HG02885 (cell line): ENCODE measurements around the gene PBXIP1.

ENCODE experiments used
- ATAC-seq: cut with Tn5 transposase; IDR thresholded peaks from one replicate; pipeline ENCODE4 v1.9.1; 2021; ENCODE audit warnings: mild to moderate bottlenecking; ENCODE audit not compliant: unreplicated experiment, poor library complexity

The PBXIP1 gene

DNA sequence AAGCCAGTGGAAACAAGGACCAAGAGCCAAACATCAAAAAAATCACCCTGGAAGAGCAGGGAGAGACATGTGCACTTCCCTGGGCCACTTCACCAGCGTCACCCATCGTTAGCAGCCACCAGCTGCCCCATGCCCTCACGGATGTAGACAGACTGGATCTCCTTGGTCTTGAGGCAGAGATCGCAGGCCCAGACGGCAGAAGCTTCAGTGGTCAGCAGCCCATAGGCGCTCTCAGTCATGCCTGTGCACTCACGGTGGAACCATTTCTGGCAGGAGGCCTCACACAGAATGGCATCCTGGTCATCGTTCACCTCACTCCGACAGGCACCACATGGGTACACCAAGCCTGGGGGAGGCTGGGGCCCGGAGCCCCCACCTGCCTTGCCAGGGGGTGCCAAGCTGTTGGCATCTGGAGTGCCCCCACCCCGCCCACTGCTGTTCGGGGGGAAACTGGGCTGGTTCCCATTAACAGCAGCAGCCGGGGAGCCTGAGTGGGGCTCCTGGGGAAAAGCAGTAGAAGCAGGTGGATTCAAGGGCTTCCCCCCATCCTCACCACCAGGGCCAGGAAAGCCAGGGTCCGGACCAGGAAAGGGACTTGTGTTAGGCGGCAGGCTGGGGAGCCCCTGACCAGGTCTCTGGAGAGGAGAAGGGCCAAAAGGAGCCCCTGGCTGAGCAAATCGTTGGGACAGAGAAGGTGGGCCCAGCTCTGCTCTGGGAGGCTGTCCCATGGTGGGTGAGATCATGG, 3.0 kb upstream of the PBXIP1 start:
- ATAC-seq = no peak

DNA sequence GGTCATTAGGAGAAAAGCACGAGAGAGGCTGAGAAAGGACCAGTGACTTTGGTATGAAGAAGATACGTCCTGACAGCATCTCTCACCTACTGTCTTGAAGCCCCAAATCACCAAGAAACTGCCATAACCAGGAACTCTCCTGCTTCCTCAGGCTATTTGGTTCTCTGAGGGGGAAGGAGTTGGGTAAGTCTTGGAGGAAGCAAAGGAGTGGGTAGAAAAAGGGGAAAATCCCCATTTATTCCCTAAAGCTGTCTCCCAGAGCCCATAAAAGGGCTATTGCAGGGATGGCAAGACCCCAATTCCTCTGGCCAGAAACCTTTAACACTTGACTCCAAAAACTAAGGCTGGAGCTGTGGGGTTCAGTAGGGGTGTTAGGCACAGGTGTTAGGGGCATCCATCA, 2.1 kb upstream of the PBXIP1 start:
- ATAC-seq = no peak

DNA sequence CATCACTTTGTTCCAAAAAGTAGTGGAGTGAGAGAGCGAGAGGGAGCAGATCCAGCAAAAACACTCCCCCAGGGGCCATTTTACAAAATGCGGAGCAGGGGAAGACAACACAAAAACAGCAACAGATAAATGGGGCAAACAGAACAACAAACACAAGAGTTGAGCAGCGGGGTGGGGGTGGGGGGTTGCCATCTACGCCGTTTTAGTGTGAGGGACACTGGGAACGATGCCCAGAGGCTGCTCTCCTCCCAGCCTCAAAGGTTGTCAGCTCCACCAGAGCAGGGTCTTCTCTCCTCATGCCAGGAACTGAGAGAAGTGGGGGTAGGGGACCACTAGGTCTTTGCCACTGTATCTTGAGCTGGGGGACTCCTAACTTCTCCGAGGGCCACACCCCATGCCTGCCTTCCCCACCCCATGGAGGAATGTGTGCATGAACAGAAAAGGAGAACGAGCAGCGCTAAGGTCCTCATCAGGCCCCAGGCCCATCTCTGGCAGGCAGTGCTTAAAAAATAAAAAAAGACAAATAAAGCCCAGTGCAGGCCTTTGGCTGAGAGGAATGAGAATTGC, 1.3 kb upstream of the PBXIP1 start:
- no peak for ATAC-seq

DNA sequence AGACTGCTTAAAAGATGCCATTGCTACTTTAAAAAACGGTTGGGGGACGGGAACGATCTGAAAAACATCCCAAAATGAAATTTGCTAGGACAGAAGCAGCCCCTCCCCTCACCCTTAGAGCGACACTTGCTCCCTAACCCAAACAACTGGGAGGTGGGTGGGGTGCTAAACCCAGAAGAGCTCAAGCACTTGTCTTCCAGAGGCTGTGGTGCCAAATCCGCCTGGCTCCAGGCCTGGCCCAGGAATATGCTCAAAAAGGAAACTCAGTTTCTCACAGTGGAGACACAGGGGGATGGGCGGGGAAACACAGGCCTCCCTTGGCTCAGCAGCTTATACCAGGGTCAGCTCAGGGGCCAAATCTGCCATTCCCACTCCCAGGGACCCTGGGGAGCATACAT, 644 bp upstream of the PBXIP1 start:
- ATAC-seq = no peak

DNA sequence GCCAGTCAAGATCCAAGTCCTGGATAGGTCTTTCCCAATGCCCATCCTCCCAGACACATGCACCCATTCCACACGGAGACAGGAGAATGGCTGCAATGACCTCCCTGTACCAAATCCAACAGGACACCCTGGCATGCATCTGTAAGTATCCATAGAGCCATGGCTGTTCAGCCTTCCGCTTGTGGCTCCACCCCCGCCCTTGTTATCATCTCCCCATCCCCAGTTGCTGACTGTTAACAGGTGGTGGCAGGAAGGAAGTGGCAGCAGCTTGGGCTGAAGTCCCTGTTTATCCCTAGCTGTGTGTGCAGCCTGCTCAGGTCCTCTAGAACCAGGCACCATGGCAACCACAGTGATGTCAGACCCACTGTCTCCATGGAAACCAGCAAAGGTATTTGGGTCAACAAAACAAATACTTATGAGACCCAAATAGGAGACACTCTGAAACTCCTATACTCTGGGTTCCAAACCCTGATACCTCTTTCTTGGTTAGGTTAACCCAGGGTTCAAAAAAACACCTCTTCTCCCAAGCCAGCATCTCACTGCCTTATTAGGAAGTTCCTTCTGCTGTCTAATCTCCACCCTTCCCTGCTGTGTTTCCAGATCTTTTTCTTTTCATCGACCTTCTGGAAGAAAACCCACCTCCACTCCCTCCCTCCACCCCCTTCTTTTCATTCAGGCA, 721 bp downstream of the PBXIP1 start:
- no peak for ATAC-seq

DNA sequence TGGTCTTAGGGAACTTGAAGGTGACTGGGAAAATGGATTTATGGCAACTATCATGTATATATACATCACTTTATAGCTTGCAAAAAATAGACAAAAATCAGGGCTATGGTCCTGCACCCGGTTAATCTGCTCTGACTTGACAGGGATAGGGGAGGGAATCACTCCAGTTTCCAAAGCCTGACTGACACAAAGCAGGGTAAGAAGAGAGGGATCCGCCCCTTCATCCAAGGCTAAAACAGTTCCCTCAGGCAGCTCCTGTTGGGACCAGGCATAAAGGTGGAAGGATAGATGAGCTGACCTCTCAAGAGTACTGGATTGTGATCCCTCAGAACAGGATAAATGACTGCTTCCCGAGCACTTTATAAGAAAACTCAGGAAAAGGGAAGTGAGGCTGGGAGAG, 1.4 kb downstream of the PBXIP1 start:
- ATAC-seq = no peak

DNA sequence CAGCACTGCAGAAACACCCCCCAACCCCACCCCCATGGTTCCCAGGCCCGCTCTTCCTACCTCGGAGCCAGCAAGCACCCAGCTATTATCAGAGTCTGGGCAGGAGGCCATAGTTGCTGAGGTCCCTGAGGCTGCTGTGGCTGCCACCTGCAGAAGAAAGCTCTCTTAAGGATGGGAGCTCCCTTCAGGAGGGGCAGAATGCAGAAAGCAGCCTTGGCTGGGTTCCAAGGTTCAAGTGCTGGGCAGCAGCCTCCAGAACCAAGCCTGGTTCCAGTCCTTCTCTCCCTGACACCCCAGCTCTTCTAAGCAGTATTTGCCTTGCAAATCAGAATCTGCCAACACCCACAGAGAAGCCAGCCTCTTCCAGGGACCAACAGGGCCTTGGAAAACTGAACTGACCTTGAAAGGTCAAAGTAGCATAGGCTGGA, 2.3 kb downstream of the PBXIP1 start:
- ATAC-seq = no peak

DNA sequence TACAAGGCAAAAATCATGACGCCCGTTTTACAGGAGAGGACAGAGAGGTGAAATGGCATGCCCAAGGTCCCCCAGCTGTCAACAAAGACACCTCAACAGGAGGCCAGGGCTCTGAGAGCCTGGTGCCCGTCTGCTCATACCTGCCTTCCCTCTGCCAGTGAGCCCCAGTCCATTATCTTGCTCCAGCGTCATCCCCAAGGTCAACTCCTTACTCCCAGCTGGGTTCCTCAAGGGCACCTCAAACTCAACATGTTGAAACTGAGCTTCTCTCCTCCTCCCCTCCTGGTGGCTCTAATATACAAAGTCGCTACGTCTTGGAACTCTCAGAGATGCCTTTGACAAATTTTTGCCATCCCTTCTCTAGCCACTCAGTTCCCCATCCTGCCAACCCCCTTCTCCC, 3.2 kb downstream of the PBXIP1 start:
- no peak for ATAC-seq

DNA sequence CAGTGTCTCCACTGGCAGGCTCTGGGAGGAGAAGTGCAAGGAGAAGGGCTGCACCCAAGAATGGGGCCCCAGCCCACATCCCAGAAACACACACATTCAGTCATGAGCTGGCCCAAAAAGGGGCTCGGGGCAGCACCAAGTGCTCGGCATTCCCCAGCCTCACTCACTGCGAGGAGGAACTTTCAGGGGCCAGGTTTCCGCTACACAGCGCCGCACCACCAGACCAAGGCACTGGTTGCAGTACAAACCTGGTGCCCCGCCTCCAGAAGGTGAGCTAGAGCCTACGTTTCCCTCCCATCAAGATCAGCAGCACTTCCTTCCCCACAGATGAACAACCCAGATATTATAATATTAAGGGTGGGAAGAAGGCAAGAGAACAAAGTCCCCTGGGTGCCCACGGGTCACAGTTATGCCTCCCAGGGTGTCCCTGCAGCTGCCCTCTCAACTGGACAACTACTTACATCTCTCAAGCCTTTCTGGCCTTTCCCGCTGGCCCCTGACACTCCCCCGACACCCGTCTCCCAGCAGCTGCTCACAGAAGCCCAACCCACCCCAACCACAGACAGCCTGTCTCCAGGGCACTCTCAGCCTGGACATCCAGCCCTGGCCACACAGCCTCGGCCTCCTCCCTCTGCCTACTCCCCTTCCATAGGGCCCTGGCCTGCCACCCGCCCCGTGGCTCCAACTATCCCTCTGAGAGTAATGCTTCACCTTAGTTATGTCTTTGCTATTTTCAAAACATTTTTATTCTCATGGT, 3.8 kb downstream of the PBXIP1 start:
- ATAC-seq = no peak

DNA sequence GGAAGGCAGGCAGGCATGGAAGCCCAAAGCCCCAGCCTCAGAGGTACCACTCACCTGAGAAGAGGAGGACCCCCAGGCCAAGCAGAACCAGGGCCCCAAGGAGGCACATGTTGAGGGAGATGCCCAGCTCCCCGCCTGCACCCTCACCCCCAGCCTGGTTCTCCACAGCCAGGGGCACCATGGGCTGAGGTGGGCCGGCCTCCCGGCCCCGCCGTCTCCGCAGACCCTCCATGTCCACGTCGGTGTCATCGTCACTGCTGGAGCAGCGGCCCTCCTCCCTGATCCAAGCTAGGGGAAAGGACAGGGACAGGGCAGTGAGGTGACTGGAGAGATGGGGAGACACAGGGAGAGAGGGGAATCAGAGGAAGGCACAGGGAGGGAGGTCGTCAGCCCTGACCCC, 7.8 kb downstream of the PBXIP1 start:
- ATAC-seq = no peak

DNA sequence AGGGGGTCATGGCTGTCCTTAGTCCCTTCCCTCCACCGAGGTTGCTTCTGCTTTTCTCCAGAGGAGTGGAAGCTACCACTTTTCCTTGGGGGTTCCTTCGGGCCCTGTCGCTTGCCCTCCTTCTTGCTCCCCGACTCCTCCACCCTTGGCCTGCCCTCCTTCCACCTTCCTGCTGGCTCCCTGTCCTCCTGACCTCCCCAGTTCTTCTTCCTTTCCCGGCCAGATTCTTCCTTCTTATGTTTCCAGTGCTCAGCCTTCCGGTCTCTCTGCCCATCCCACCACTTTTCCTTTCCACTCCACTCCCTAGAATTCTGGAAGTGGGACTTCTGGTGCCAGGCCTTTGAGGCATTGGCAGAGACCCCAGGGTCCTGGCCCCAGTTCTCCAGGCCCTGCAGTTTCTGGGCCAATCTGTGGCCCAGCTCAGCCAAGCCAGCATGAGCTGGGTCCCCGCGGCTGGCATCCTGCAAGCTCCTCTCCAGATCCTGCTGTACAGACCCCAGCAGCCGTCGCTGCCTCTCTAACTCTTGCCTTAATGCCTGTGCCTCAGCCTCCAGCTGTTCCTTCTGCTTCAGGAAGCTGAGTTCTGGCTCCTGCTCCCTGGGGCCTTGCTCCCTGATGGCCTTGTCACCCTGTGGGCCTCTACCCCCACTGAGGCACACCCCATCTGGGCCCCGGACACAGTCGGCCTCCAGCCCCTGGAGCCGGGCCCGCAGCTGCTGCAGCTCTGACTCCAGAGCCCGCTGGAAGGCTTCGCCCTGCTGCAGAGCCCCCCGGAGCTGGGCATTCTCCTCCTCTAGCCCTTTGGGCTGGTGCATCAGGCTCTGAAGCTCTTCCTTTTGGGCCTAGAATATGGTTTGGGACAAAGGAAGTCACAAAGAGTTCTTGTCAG, 9.7 kb downstream of the PBXIP1 start:
- ATAC-seq = no peak

DNA sequence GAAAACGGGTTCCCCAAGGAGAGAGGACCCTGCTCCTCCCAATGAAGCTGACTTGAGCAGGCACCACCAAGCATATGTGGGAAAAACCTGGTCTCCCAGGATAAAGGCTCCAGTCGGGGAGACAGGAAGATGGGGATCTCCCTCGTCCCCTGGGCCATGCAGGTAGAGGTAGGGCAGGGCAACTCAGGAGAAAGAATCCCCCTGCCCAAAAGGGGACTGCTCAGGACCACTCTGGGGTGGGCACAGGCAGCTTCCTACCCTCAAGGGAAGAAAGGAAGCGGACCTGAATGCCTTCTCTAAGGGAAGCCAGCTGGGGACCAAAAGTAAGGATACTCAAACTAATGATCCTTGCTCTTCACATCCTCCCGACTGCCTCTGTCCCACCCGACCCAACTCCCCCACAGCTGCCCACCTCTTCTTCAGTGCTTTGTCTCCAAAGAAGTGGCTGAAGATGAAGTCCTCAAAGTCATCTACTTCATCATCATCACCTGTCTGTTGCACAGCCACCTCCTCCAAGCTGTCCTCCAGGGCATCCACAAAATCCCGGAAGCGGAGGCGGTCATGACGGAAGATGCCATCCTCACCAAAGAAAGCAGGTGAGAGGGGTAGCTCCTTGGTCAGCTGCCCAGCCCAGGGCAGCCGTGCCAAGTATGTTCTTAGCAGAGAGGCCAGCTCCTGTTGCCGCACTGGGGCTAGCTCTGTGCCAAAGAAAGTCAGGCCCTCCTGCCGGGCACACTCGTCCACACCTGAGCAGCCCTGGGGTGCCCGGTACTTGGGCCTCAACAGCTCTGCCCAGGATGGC, 10.5 kb downstream of the PBXIP1 start:
- ATAC-seq = no peak

DNA sequence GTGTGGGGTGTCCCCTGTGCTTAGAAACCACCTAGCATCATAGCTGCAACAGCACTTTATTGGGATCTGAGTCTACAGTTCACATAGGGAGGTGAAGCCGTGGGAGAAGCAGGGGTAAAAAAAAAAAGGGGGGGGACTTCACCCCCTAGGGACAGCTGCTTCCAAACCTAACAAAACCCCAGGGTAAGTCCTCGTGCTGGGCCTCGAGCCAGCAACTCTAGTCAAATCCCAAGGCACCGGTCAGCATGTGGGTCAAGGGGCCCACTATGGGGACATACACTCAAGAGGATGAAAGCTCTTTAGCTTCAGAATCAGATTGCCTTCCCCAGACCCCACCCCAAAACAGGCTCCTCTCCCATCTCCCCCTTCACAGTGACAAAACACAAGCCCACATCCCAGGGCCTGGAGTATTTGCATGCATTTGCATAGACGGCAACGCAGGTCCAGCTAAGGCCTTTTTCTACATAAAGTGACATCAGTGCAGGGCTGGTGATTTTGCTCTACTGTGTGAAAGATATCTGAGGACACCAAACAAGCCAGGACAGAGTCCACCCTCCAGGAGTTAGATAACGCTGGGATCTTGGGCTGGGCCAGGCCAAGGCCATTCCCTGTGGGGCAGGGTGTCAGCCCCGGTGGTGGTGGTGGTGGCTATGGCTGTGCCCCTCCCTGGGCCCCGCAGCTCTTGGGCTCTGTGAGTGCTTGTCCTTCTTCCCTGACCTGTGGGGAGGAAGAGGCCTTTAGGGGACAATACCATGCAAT, 11.3 kb downstream of the PBXIP1 start:
- no peak for ATAC-seq

DNA sequence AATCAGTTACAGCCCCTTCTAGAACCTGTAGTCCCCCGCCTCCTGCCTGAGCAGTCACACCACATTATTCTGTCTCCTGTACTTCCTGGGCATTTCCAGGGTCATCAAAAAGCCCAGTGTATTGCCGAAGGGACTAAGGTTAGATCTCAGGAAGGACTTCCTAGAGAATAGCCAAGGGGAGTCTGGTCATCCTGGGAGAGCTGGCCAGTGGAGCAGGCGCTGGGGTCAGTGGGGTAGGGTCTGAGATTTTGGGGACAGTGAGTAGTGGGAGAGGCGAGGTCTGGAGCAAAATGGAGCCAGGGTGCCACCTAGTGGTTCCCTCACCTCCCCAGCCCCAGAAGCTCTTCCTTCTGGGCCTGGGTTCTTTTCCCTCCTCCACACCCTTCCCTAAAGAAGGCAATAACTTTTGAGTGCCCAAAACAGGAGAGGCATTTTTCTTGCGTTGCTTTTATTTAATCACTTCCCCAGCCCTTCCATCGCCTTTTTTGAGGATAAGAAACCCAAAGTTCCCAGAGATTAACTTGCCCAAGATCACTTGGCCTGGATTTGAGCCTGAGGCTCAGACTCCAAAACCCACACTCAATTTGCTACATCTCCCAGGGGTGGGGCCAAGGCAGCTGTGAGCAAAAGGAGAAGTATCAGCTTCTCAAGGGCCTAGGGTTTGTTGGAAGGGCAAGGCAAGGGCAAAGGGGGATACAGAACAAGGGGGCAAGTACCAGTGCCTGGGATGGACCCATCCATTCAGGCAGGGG, 12.1 kb downstream of the PBXIP1 start:
- no peak for ATAC-seq

DNA sequence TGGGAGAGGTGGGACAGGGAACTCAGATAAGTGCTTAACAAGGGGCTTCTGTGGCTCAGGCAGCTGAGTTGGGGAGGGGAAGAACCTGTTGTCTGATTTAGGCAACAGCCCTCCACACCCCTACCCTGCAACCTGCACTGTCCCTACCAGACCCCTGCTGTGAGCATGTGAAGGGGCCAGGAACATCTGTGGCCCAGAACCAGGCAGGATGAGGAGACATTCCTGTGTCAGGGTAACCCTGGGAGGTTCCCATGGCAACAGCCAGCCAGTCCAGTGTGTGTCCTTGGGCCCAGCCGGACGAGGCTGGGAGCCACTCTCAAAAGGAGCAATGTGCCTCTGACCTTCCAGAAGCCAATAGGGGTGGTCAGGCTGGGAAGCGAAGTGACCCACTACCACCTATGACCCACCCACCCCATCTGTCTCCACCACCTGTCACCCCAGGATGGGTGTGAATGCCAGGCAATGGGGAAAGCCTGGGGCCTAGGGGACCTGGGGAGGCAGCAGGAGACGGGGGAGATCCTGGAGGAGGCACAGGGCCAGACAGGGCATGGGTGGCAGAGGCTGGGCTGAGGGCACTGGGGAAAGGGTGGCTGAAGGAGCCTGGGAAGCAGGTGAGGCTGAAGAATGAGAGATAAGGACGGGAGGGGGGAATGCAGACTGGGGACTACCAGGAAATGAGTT, 14.4 kb downstream of the PBXIP1 start:
- no peak for ATAC-seq

DNA sequence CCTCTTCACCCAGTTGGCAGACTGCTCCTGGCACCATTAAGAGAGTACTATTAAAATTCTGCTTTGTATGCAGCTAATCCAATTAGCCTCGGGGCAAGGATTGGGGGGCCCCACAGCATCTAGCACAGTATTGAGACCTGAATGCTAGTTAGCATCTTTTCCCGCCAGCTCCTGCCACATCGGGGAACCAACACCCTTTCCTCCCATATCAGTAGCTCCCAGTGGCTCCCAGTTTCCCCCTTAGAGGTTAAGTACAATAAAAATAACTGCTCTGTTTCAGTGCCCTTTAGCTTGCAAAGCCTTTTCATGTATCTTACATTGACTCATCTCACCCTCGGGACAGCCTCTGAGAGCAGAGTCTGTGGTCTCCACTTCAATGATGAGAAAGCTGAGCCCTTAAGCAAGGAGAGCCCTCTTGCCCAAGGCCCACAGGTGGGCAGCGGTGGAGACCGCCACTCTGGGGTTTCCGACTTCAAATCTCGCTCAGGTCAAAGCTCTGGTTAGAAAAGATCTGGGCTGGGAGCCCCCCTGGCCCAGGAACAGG, 15.2 kb downstream of the PBXIP1 start:
- ATAC-seq = no peak

DNA sequence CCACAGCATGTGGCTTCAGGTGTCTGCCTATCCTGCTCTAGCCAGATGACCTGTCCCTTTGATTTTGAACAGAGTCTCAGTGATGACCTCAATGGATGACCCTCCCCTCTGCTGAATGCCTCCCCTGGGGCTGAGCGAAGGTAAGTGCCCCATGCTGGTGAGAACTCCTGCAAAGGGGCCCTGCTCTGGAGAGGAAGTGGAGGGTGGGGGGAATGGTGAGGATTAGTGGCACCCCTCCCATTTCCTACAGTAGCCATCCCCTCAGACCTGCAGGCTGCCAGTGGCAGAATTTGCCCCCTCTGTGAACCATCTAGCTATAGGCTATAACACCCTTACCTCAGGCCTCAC, 15.7 kb downstream of the PBXIP1 start:
- ATAC-seq = no peak
